Measurements from ENCODE around the gene CFHR3. TPM values are rescaled to one million over a fixed set of nuclear protein-coding genes. Genes with fewer than 3 reads are reported as not detected.

CFHR3 gene
- total RNA-seq: not detected in 2 replicates

DNA sequence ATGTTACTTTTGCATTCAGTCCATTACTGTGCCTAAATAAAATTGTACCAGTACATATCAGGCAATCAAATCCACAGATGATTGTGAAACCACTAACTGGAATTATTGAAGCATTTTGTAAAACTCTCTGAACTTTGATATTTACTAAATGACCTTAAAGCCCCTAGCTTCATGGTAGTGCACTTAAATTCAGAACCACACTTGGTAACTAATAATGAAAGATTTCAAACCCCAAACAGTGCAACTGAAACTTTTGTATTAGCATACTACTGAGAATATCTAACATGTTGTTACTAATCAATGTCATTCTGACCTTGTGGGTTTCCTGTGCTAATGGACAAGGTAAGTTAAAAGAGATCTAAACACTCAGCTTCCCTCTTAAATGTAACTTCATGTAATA, at the start of gene CFHR3:
Gene CFHR3 (plus strand): TSS at position 238 of the 400 bp plus-strand sequence. CDS start 47 bp downstream, at position 285.

DNA sequence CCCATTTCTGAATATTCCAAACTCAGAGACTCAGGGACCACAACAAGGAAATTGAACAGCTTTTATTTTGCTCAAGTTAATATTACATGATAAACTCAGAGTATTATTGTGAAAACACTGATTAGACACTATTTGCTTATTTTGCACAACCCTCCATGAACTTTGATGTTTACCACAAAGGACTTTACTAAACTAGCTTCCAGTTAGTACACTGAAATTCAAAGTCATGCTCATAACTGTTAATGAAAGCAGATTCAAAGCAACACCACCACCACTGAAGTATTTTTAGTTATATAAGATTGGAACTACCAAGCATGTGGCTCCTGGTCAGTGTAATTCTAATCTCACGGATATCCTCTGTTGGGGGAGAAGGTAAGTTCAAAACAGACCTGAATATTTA, 44.9 kb downstream of the CFHR3 start, which contains the start of gene CFHR1:
Gene CFHR1 (plus strand): TSS at position 201 of the 400 bp plus-strand sequence. CDS start 114 bp downstream, at position 315.

Other genes starting within 250 kb of the CFHR3 start
- 2.3 and 2.5 TPM in 2 replicates for gene KCNT2, start 166.4 kb upstream of the CFHR3 start, total RNA-seq
- 128 and 162 TPM in 2 replicates for gene CFH, start 122.8 kb upstream of the CFHR3 start, total RNA-seq
- 0.50 TPM in 1 of 2 replicates, not detected in the other for gene CFHR1, start 44.9 kb downstream of the CFHR3 start, total RNA-seq
- gene CFHR4, start 113.2 kb downstream of the CFHR3 start, total RNA-seq: under 0.01 TPM in 1 of 2 replicates, not detected in the other
- gene CFHR2, start 168.9 kb downstream of the CFHR3 start, total RNA-seq: not detected in 2 replicates
- not detected in 2 replicates for gene CFHR5, start 202.7 kb downstream of the CFHR3 start, total RNA-seq